H1 (cell line): Measurements from ENCODE around the gene UGT1A3. TPM values are rescaled to one million over a fixed set of nuclear protein-coding genes. Genes with fewer than 3 reads are reported as not detected.

Experiments
- CTCF ChIA-PET: fragments of 300-600 bp; sonication (Branson Sonifier 250); formaldehyde crosslinking; loops from one replicate; lab custom pipeline; 2021; ENCODE audit not compliant: partially characterized antibody; lab: Charles Lee
- POLR2A ChIA-PET: fragments of 300-600 bp; sonication (Branson Sonifier 250); formaldehyde crosslinking; loops from one replicate; lab custom pipeline; 2021; ENCODE audit warnings: inconsistent platforms; ENCODE audit not compliant: partially characterized antibody; lab: Charles Lee
- DNase-seq, 2 experiments: peaks; one replicate each; pipeline versions ENCODE4 v3.0.0 to v3.0.0-alpha.2; 2010 to 2022; ENCODE audit warnings: low spot score in 2 of 2, low read depth in 1 of 2, mixed read lengths in 1 of 2
- FAIRE-seq: peaks from 2 replicates; lab custom pipeline; 2011; peaks lifted over from hg19 to GRCh38; lab: Jason Lieb, UNC
- H2AFZ ChIP-seq: 2 replicates; pipeline ENCODE4 v1.8.1; 2012; ENCODE audit warnings: low read length, inconsistent platforms
- H2AK5ac ChIP-seq: 2 replicates; pipeline ENCODE4 v1.6.1; 2013; ENCODE audit warnings: low read depth, low read length
- H2BK120ac ChIP-seq: replicated peaks from 2 replicates; pipeline ENCODE3; 2013; ENCODE audit warnings: low read depth, low read length, inconsistent platforms
- H2BK12ac ChIP-seq: 2 replicates; pipeline ENCODE4 v1.6.1; 2013; ENCODE audit warnings: low read depth, low read length
- H2BK15ac ChIP-seq: 2 replicates; pipeline ENCODE4 v1.6.1; 2013; ENCODE audit warnings: low read length
- H2BK20ac ChIP-seq: 2 replicates; pipeline ENCODE4 v1.6.1; 2013; ENCODE audit warnings: low read length
- H2BK5ac ChIP-seq: 2 replicates; pipeline ENCODE4 v1.6.1; 2013; ENCODE audit warnings: low read depth, low read length
- H3K14ac ChIP-seq: 2 replicates; pipeline ENCODE4 v1.6.1; 2013; ENCODE audit warnings: inconsistent platforms; ENCODE audit not compliant: insufficient read length
- H3K18ac ChIP-seq: 2 replicates; pipeline ENCODE4 v1.6.1; 2013; ENCODE audit warnings: low read length; ENCODE audit errors: extremely low read depth
- H3K23ac ChIP-seq: 2 replicates; pipeline ENCODE4 v1.6.1; 2013; ENCODE audit warnings: inconsistent platforms; ENCODE audit not compliant: insufficient read length
- H3K23me2 ChIP-seq: 2 replicates; pipeline ENCODE4 v1.6.1; 2013; ENCODE audit warnings: low read depth, low read length
- H3K27ac ChIP-seq: 2 replicates; pipeline ENCODE4 v1.6.1; 2011; ENCODE audit warnings: low read depth, low read length, inconsistent platforms
- H3K27me3 ChIP-seq, 4 experiments: replicated peaks in 1 of 4; 1 replicate in 1 of 4; 2 replicates in 3 of 4; pipeline versions ENCODE4 v1.6.1 to v1.8.1; 2011 to 2013; ENCODE audit warnings: low read length in 3 of 4, mild to moderate bottlenecking in 3 of 4, inconsistent platforms in 2 of 4, mixed read lengths in 2 of 4, moderate library complexity in 1 of 4; ENCODE audit not compliant: control insufficient read depth in 3 of 4, insufficient read depth in 3 of 4; ENCODE audit errors: extremely low read depth in 1 of 4
- H3K36me3 ChIP-seq, 4 experiments: 2 replicates each; pipeline versions ENCODE4 v1.6.1 to v1.8.1; 2011 to 2013; ENCODE audit warnings: mild to moderate bottlenecking in 4 of 4, low read length in 3 of 4, moderate library complexity in 2 of 4, control low read depth in 1 of 4, inconsistent platforms in 1 of 4; ENCODE audit not compliant: insufficient read depth in 4 of 4, control insufficient read depth in 2 of 4
- H3K4ac ChIP-seq: replicated peaks from 2 replicates; pipeline ENCODE3; 2013; ENCODE audit warnings: low read length, low read depth, mixed read lengths, inconsistent platforms; ENCODE audit not compliant: insufficient read length
- H3K4me1 ChIP-seq, 4 experiments: replicated peaks in 1 of 4; 1 replicate in 1 of 4; 2 replicates in 3 of 4; pipeline versions ENCODE4 v1.6.1 to v1.8.1; 2011 to 2013; ENCODE audit warnings: low read length in 3 of 4, inconsistent platforms in 2 of 4, mixed read lengths in 1 of 4; ENCODE audit not compliant: insufficient read depth in 4 of 4, control insufficient read depth in 3 of 4
- H3K4me2 ChIP-seq, 2 experiments: 2 replicates each; pipeline versions ENCODE4 v1.6.1 to v1.8.1; 2011 to 2013; ENCODE audit warnings: low read depth in 2 of 2, low read length in 2 of 2, control low read depth in 1 of 2, inconsistent platforms in 1 of 2, mild to moderate bottlenecking in 1 of 2; ENCODE audit not compliant: insufficient read depth in 1 of 2
- H3K4me3 ChIP-seq, 4 experiments: fragments of 200-600, 300-600 bp in 1 of 4; sonication (generic), shearing (Covaris generic), sonication (Bioruptor Twin) in 1 of 4; 2 replicates each; pipeline versions ENCODE4 v1.5.1 to v1.8.1; 2011 to 2016; ENCODE audit warnings: low read length in 4 of 4, low read depth in 3 of 4, control low read depth in 2 of 4, inconsistent platforms in 2 of 4, mild to moderate bottlenecking in 2 of 4, mixed read lengths in 1 of 4, moderate library complexity in 1 of 4; ENCODE audit not compliant: insufficient read depth in 2 of 4; ENCODE audit errors: extremely low read depth in 1 of 4
- H3K56ac ChIP-seq: replicated peaks from 2 replicates; pipeline ENCODE3; 2013; ENCODE audit warnings: low read depth, mild to moderate bottlenecking, mixed read lengths, low read length, inconsistent platforms; ENCODE audit not compliant: insufficient read length
- H3K79me1 ChIP-seq: 2 replicates; pipeline ENCODE4 v1.6.1; 2013; ENCODE audit warnings: low read depth, low read length, control low read depth
- H3K79me2 ChIP-seq, 2 experiments: 2 replicates each; pipeline versions ENCODE4 v1.6.1 to v1.8.1; 2012 to 2013; ENCODE audit warnings: low read length in 2 of 2, mild to moderate bottlenecking in 2 of 2, inconsistent platforms in 1 of 2; ENCODE audit not compliant: insufficient read depth in 2 of 2, control insufficient read depth in 1 of 2
- H3K9ac ChIP-seq, 4 experiments: replicated peaks in 1 of 4; 1 replicate in 1 of 4; 2 replicates in 3 of 4; pipeline versions ENCODE4 v1.6.1 to v1.8.1; 2011 to 2013; ENCODE audit warnings: low read depth in 3 of 4, low read length in 3 of 4, control low read depth in 2 of 4, mild to moderate bottlenecking in 2 of 4, moderate library complexity in 2 of 4, inconsistent platforms in 1 of 4; ENCODE audit errors: extremely low read depth in 1 of 4
- H3K9me3 ChIP-seq, 2 experiments: 2 replicates each; pipeline versions ENCODE4 v1.6.1 to v1.8.1; 2012 to 2013; ENCODE audit warnings: mild to moderate bottlenecking in 2 of 2, moderate library complexity in 2 of 2, control low read depth in 1 of 2, inconsistent platforms in 1 of 2, low read depth in 1 of 2, low read length in 1 of 2, mixed read lengths in 1 of 2; ENCODE audit not compliant: insufficient read depth in 2 of 2
- H4K20me1 ChIP-seq, 2 experiments: replicated peaks in 1 of 2; 2 replicates each; pipeline versions ENCODE3 to v1.8.1; 2011 to 2013; ENCODE audit warnings: inconsistent platforms in 2 of 2, low read length in 2 of 2, mild to moderate bottlenecking in 1 of 2; ENCODE audit not compliant: insufficient read depth in 2 of 2, control insufficient read depth in 1 of 2
- H4K5ac ChIP-seq: 2 replicates; pipeline ENCODE4 v1.6.1; 2013; ENCODE audit warnings: low read length, low read depth, mixed read lengths, inconsistent platforms; ENCODE audit not compliant: insufficient read length
- H4K8ac ChIP-seq: 2 replicates; pipeline ENCODE4 v1.8.0; 2013; ENCODE audit warnings: mild to moderate bottlenecking, moderate library complexity, low read length, inconsistent platforms; ENCODE audit not compliant: insufficient read depth; ENCODE audit errors: extremely low read depth
- H4K91ac ChIP-seq: replicated peaks from 2 replicates; pipeline ENCODE3; 2013; ENCODE audit warnings: low read length, mixed read lengths, inconsistent platforms; ENCODE audit not compliant: insufficient read length
- ATF3 ChIP-seq: IDR thresholded peaks from 2 replicates; pipeline ENCODE4 v1.6.1; 2011; ENCODE audit warnings: low read depth, mild to moderate bottlenecking, low read length; ENCODE audit not compliant: insufficient read depth
- BCL11A ChIP-seq, 2 experiments: IDR thresholded peaks; one replicate each; pipeline ENCODE4 v1.6.1; 2011; ENCODE audit warnings: low read depth in 2 of 2, low read length in 2 of 2, mild to moderate bottlenecking in 2 of 2
- CBX8 ChIP-seq: fragments of 300-800, 300-1000 bp; sonication (generic); IDR thresholded peaks from 2 replicates; pipeline ENCODE4 v1.7.1; 2016; ENCODE audit warnings: low read depth, low read length, borderline replicate concordance
- CREB1 ChIP-seq: IDR thresholded peaks from 2 replicates; pipeline ENCODE4 v1.6.1; 2012; ENCODE audit warnings: inconsistent platforms
- E2F6 ChIP-seq: IDR thresholded peaks from 2 replicates; pipeline ENCODE4 v1.6.1; 2012; ENCODE audit warnings: inconsistent platforms
- FOSL1 ChIP-seq: IDR thresholded peaks from 2 replicates; pipeline ENCODE4 v1.6.1; 2011; ENCODE audit warnings: mild to moderate bottlenecking, low read depth, low read length, moderate library complexity; ENCODE audit not compliant: insufficient read depth
- GTF2F1 ChIP-seq: IDR thresholded peaks from 2 replicates; pipeline ENCODE4 v1.6.1; 2012; ENCODE audit warnings: low read depth, low read length, improper control_type of control experiment, borderline replicate concordance
- HDAC2 ChIP-seq, 2 experiments: fragments of 300-600 bp in 1 of 2; sonication (generic) in 1 of 2; IDR thresholded peaks; 2 replicates each; pipeline ENCODE4 v1.6.1; 2011 to 2012; ENCODE audit warnings: low read depth in 2 of 2, low read length in 2 of 2, mild to moderate bottlenecking in 2 of 2, moderate library complexity in 2 of 2, borderline replicate concordance in 1 of 2, inconsistent platforms in 1 of 2
- HDAC6 ChIP-seq: IDR thresholded peaks from one replicate; pipeline ENCODE4 v1.7.1; 2012; ENCODE audit warnings: low read depth, mild to moderate bottlenecking, inconsistent platforms, low read length, moderate library complexity
- SRF ChIP-seq: IDR thresholded peaks from 2 replicates; pipeline ENCODE4 v1.6.1; 2011; ENCODE audit warnings: mild to moderate bottlenecking, low read depth, low read length, moderate library complexity
- TEAD4 ChIP-seq: IDR thresholded peaks from 2 replicates; pipeline ENCODE4 v1.6.1; 2012; ENCODE audit warnings: low read depth, low read length, inconsistent platforms, mixed read lengths
- YY1 ChIP-seq: IDR thresholded peaks from 2 replicates; pipeline ENCODE4 v1.6.1; 2011; ENCODE audit warnings: low read depth, mild to moderate bottlenecking, low read length
- WGBS, 2 experiments: shearing (Covaris generic) in 1 of 2; methylation state at CpG; one replicate each; pipeline versions ENCODE4 v1.1.6 to v1.1.7; 2013 to 2015; ENCODE audit warnings: low lambda C conversion rate in 2 of 2, mixed read lengths in 2 of 2, inconsistent platforms in 1 of 2, low coverage in 1 of 2, missing lambda C conversion rate in 1 of 2; ENCODE audit not compliant: insufficient replicate concordance in 2 of 2, insufficient coverage in 1 of 2, insufficient read length in 1 of 2; ENCODE audit errors: extremely low coverage in 1 of 2, missing lambda C conversion rate in 1 of 2; 5-methylcytosine and 5-hydroxymethylcytosine counted together
- polyA plus RNA-seq, 7 experiments: library from polyadenylated mRNA; depleted of rRNA in 3 of 7; stranded (reverse) in 5 of 7; unstranded in 2 of 7; fragments of >200 nt in 5 of 7; fragments of 200-250 nt in 2 of 7; gene quantifications; 1 replicate in 5 of 7; 2 replicates in 1 of 7; 4 replicates in 1 of 7; pipeline versions ENCODE4 v1.2.1 to v1.2.3, GENCODE V29; 2011 to 2013; ENCODE audit warnings: missing spikeins in 2 of 7, mixed read lengths in 2 of 7
- total RNA-seq: library from RNA; stranded (reverse); fragmentation: NEBNext Ultra II Directional; extraction: Animal tissue kit (Norgen Biotek cat#: 25700); gene quantifications from 2 replicates; pipeline ENCODE4 v1.2.1, GENCODE V29; 2021

The UGT1A3 gene
- total and polyA plus RNA-seq, 2 of the 8 experiments (the other 6 are each of a cell fraction or from before 2014, with no cell fraction given) = not detected

- no peak overlapping the region for H2BK5ac ChIP-seq
- peaks cover 17 to 18% of the 10 kb centered on the region in 2 experiments; a peak in 3 of 4 replicates for H3K9me3 ChIP-seq
- H3K4me1 ChIP-seq = no peaks in the 10 kb centered on the region
- H2BK15ac ChIP-seq = no peak overlapping the region
- no peaks in the 10 kb centered on the region for H3K36me3 ChIP-seq
- H3K18ac ChIP-seq = no peak overlapping the region
- ChIA-PET POLR2A (no interaction called here), CTCF (no interaction called here)
- no peaks in the 10 kb centered on the region for H3K27me3 ChIP-seq
- no peak overlapping the region for H3K4ac ChIP-seq
- no peak overlapping the region for H2BK20ac ChIP-seq
- H4K20me1 ChIP-seq = no peaks in the 10 kb centered on the region
- FAIRE-seq = no peak
- no peak for DNase-seq
- no peak overlapping the region for H3K27ac ChIP-seq
- no peak overlapping the region for H4K91ac ChIP-seq
- H3K79me2 ChIP-seq = no peaks in the 10 kb centered on the region
- H3K23me2 ChIP-seq = no peaks in the 10 kb centered on the region
- H3K14ac ChIP-seq = no peak overlapping the region
- no peak overlapping the region for H2AK5ac ChIP-seq
- no peak overlapping the region for H2BK12ac ChIP-seq
- no peak overlapping the region for H2BK120ac ChIP-seq
- H4K8ac ChIP-seq = no peak overlapping the region
- H3K4me3 ChIP-seq = no peak overlapping the region
- H3K79me1 ChIP-seq = no peaks in the 10 kb centered on the region
- 97% methylated on average over 38 of the region's 44 CpGs; no CpG with 5 or more reads in 1 of the 2 experiments for WGBS, 2 experiments
- H3K56ac ChIP-seq = no peak overlapping the region
- no peak overlapping the region for H3K9ac ChIP-seq
- H2AFZ ChIP-seq = no peak overlapping the region
- no peak overlapping the region for H3K4me2 ChIP-seq
- no peak overlapping the region for H3K23ac ChIP-seq
- H4K5ac ChIP-seq = no peak overlapping the region
- TF ChIP-seq SRF (no peak), E2F6 (no peak), CREB1 (no peak), CBX8 (no peak), HDAC2 (IDR thresholded peaks at IDR 0.05; ENCODE audit: borderline replicate concordance in 1 of 2, low read depth in 2 of 2, low read length in 2 of 2) (no peak), TEAD4 (no peak), ATF3 (no peak), FOSL1 (no peak), GTF2F1 (no peak), HDAC6 (no peak), YY1 (no peak), BCL11A (IDR thresholded peaks at IDR 0.05; ENCODE audit: low read depth in 2 of 2, low read length in 2 of 2) (no peak)
These were observed 26.2 kb downstream of the UGT1A3 start for GRCh38 chr2:233754872-233755611.
